GM23338 (cell line): Measurements from ENCODE around the gene TTC28. TPM values are rescaled to one million over a fixed set of nuclear protein-coding genes. Genes with fewer than 3 reads are reported as not detected.

Experiments
- ATAC-seq: fragments of 200-7000 bp; cut with Tn5 transposase; 3 replicates; pipeline ENCODE4 v1.9.1; 2020
- DNase-seq: peaks from one replicate; pipeline ENCODE4 v3.0.0-alpha.2; 2015; ENCODE audit warnings: low spot score
- H2AFZ ChIP-seq: fragments of 200-600 bp; sonication (generic); 2 replicates; pipeline ENCODE4 v1.8.0; 2016; ENCODE audit warnings: antibody characterized with exemption, mild to moderate bottlenecking, moderate library complexity
- H3F3A ChIP-seq: fragments of 200-600 bp; sonication (generic); replicated peaks from 2 replicates; pipeline ENCODE4 v1.8.0; 2017; ENCODE audit warnings: antibody characterized with exemption, mixed run types, low read depth
- H3K27ac ChIP-seq: fragments of 200-600 bp; sonication (generic); 2 replicates; pipeline ENCODE4 v1.6.1; 2016; ENCODE audit warnings: low read depth
- H3K27me3 ChIP-seq: fragments of 200-600 bp; sonication (generic); 2 replicates; pipeline ENCODE4 v1.8.0; 2016; ENCODE audit warnings: mild to moderate bottlenecking, mixed run types, moderate library complexity; ENCODE audit not compliant: insufficient read depth
- H3K36me3 ChIP-seq: fragments of 200-600 bp; sonication (generic); 2 replicates; pipeline ENCODE4 v1.8.0; 2016; ENCODE audit warnings: mild to moderate bottlenecking; ENCODE audit not compliant: insufficient read depth
- H3K4me1 ChIP-seq: fragments of 200-600 bp; sonication (generic); 2 replicates; pipeline ENCODE4 v1.8.0; 2016; ENCODE audit warnings: mild to moderate bottlenecking, moderate library complexity; ENCODE audit not compliant: insufficient read depth
- H3K4me2 ChIP-seq: fragments of 200-600 bp; sonication (generic); 2 replicates; pipeline ENCODE4 v1.7.1; 2017; ENCODE audit warnings: mixed run types
- H3K4me3 ChIP-seq: fragments of 200-600 bp; sonication (generic); 2 replicates; pipeline ENCODE4 v1.6.1; 2016; ENCODE audit warnings: mixed run types
- H3K79me2 ChIP-seq: fragments of 200-600 bp; sonication (generic); replicated peaks from 2 replicates; pipeline ENCODE4 v1.8.0; 2017; ENCODE audit warnings: mild to moderate bottlenecking; ENCODE audit not compliant: insufficient read depth
- H3K9me2 ChIP-seq: fragments of 200-600 bp; sonication (generic); 2 replicates; pipeline ENCODE4 v1.8.0; 2017; ENCODE audit not compliant: insufficient read depth
- H4K20me1 ChIP-seq: fragments of 200-600 bp; sonication (generic); replicated peaks from 2 replicates; pipeline ENCODE4 v1.8.0; 2017; ENCODE audit warnings: mild to moderate bottlenecking; ENCODE audit not compliant: insufficient read depth
- H3K27ac Mint-ChIP-seq: 2 replicates; pipeline ENCODE4 v1.8.0; 2020; ENCODE audit warnings: inconsistent platforms, mild to moderate bottlenecking, moderate library complexity, mixed read lengths
- H3K27me3 Mint-ChIP-seq: 3 replicates; pipeline ENCODE4 v1.8.0; 2022; ENCODE audit warnings: low read depth, mild to moderate bottlenecking, moderate library complexity, mixed read lengths, inconsistent platforms; ENCODE audit not compliant: insufficient read depth, poor library complexity
- H3K36me3 Mint-ChIP-seq: 3 replicates; pipeline ENCODE4 v1.8.0; 2021; ENCODE audit warnings: low read depth, mild to moderate bottlenecking, inconsistent platforms, moderate library complexity, mixed read lengths
- H3K4me1 Mint-ChIP-seq: 3 replicates; pipeline ENCODE4 v1.8.0; 2020; ENCODE audit warnings: mild to moderate bottlenecking, inconsistent platforms, mixed read lengths
- H3K4me3 Mint-ChIP-seq: 3 replicates; pipeline ENCODE4 v1.8.0; 2021; ENCODE audit warnings: moderate library complexity, mild to moderate bottlenecking, inconsistent platforms, mixed read lengths
- H3K9me3 Mint-ChIP-seq: 3 replicates; pipeline ENCODE4 v1.8.0; 2020; ENCODE audit warnings: moderate library complexity, mild to moderate bottlenecking, inconsistent platforms, mixed read lengths
- CREB1 ChIP-seq: fragments of 250-450 bp; sonication (Bioruptor Pico); IDR thresholded peaks from 2 replicates; pipeline ENCODE4 v1.5.0; 2020; ENCODE audit warnings: low read depth, mild to moderate bottlenecking, moderate library complexity
- EZH2 ChIP-seq: fragments of 200-600 bp; sonication (generic); IDR thresholded peaks from one replicate; pipeline ENCODE4 v1.8.0; 2017; ENCODE audit warnings: antibody characterized with exemption, mild to moderate bottlenecking, low read depth; ENCODE audit not compliant: unreplicated experiment
- EZH2phosphoT487 ChIP-seq: fragments of 200-600 bp; sonication (generic); IDR thresholded peaks from one replicate; pipeline ENCODE4 v1.8.1; 2018; ENCODE audit warnings: antibody characterized with exemption; ENCODE audit not compliant: unreplicated experiment
- JUNB ChIP-seq: IDR thresholded peaks from one replicate; pipeline ENCODE4 v1.6.1; 2016; ENCODE audit warnings: antibody characterized with exemption; ENCODE audit not compliant: unreplicated experiment
- NANOG ChIP-seq: IDR thresholded peaks from 2 replicates; pipeline ENCODE4 v1.6.1; 2016; ENCODE audit warnings: antibody characterized with exemption, borderline replicate concordance
- POLR2AphosphoS5 ChIP-seq: IDR thresholded peaks from 2 replicates; pipeline ENCODE4 v1.6.1; 2016; ENCODE audit warnings: antibody characterized with exemption, low read depth
- STAT1 ChIP-seq: IDR thresholded peaks from one replicate; pipeline ENCODE4 v1.6.1; 2016; ENCODE audit warnings: antibody characterized with exemption; ENCODE audit not compliant: unreplicated experiment
- ZNF114 ChIP-seq: fragments of 250-450 bp; sonication (Bioruptor Pico); IDR thresholded peaks from 2 replicates; pipeline ENCODE4 v1.5.0; 2020; ENCODE audit warnings: mild to moderate bottlenecking, moderate library complexity
- ZNF331 ChIP-seq: fragments of 250-450 bp; sonication (Bioruptor Pico); IDR thresholded peaks from 2 replicates; pipeline ENCODE4 v1.5.0; 2020; ENCODE audit warnings: low read depth, mild to moderate bottlenecking, moderate library complexity
- polyA plus RNA-seq: library from polyadenylated mRNA; unstranded; fragments of >200 nt; fragmentation: Nextera tagmentation; extraction: Ambion mirVana; gene quantifications from 2 replicates; pipeline ENCODE4 v1.2.1, GENCODE V29; 2016
- total RNA-seq: library from RNA; depleted of rRNA; stranded (reverse); fragments of >200 nt; shearing (Covaris generic); gene quantifications from 2 replicates; pipeline ENCODE4 v1.2.3, GENCODE V29; 2014
- TF ChIP-seq, protein P1 (sequence below): IDR thresholded peaks from 2 replicates; pipeline ENCODE4 v1.6.1; 2016; ENCODE audit warnings: antibody characterized with exemption
- TF ChIP-seq, protein P2 (sequence below): fragments of 250-450 bp; sonication (Bioruptor Pico); IDR thresholded peaks from 2 replicates; pipeline ENCODE4 v1.5.0; 2020; ENCODE audit warnings: mild to moderate bottlenecking, moderate library complexity
- TF ChIP-seq, protein P3 (sequence below): IDR thresholded peaks from one replicate; pipeline ENCODE4 v1.6.1; 2018; ENCODE audit warnings: antibody characterized with exemption; ENCODE audit not compliant: unreplicated experiment
- TF ChIP-seq, protein P4 (sequence below), 2 experiments: fragments of 200-600 bp in 1 of 2; sonication (generic) in 1 of 2; conservative IDR thresholded peaks; 2 replicates each; pipeline versions ENCODE4 v1.5.1 to v1.6.1; 2016 to 2017; ENCODE audit warnings: antibody characterized with exemption in 2 of 2, low read depth in 2 of 2, mild to moderate bottlenecking in 2 of 2, moderate library complexity in 1 of 2

Gene TTC28
- total and polyA plus RNA-seq, 2 experiments from 2014 or later = 4.5 to 16.1 TPM

DNA sequence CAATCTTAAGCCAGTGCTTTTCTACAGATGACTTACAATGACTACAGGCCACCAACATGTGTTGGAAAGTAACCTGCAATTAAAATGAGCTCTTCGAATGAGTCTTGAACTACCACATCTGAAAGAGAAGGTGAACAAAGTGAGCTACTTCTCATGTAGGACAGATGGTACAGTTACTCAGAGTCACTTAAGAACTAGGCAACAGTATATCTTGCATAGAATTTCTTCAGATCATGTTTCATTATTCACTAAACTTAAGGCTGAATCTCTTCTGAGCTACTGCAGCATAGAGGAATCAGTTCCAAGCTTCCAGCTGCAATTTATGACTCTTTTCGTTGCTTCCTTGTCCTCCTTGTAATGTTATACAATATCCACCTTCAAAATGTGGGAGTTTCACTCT is 270.9 kb downstream of the TTC28 start:
- H3K27me3 ChIP-seq = no peaks in the 10 kb centered on the region
- H2AFZ ChIP-seq = no peak overlapping the region
- no peaks in the 10 kb centered on the region for H4K20me1 ChIP-seq
- H3K4me1 ChIP-seq = no peaks in the 10 kb centered on the region
- H3F3A ChIP-seq = no peaks in the 10 kb centered on the region
- no peak overlapping the region for H3K4me3 ChIP-seq
- TF ChIP-seq EZH2 (no peak), POLR2AphosphoS5 (no peak), EZH2phosphoT487 (no peak), ZNF331 (CRISPR knock-in tag) (no peak), JUNB (no peak), STAT1 (no peak), ZNF114 (no peak), NANOG (no peak), CREB1 (no peak)
- TF ChIP-seq, protein P1, sequence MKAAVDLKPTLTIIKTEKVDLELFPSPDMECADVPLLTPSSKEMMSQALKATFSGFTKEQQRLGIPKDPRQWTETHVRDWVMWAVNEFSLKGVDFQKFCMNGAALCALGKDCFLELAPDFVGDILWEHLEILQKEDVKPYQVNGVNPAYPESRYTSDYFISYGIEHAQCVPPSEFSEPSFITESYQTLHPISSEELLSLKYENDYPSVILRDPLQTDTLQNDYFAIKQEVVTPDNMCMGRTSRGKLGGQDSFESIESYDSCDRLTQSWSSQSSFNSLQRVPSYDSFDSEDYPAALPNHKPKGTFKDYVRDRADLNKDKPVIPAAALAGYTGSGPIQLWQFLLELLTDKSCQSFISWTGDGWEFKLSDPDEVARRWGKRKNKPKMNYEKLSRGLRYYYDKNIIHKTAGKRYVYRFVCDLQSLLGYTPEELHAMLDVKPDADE = no peak
- TF ChIP-seq, protein P2, sequence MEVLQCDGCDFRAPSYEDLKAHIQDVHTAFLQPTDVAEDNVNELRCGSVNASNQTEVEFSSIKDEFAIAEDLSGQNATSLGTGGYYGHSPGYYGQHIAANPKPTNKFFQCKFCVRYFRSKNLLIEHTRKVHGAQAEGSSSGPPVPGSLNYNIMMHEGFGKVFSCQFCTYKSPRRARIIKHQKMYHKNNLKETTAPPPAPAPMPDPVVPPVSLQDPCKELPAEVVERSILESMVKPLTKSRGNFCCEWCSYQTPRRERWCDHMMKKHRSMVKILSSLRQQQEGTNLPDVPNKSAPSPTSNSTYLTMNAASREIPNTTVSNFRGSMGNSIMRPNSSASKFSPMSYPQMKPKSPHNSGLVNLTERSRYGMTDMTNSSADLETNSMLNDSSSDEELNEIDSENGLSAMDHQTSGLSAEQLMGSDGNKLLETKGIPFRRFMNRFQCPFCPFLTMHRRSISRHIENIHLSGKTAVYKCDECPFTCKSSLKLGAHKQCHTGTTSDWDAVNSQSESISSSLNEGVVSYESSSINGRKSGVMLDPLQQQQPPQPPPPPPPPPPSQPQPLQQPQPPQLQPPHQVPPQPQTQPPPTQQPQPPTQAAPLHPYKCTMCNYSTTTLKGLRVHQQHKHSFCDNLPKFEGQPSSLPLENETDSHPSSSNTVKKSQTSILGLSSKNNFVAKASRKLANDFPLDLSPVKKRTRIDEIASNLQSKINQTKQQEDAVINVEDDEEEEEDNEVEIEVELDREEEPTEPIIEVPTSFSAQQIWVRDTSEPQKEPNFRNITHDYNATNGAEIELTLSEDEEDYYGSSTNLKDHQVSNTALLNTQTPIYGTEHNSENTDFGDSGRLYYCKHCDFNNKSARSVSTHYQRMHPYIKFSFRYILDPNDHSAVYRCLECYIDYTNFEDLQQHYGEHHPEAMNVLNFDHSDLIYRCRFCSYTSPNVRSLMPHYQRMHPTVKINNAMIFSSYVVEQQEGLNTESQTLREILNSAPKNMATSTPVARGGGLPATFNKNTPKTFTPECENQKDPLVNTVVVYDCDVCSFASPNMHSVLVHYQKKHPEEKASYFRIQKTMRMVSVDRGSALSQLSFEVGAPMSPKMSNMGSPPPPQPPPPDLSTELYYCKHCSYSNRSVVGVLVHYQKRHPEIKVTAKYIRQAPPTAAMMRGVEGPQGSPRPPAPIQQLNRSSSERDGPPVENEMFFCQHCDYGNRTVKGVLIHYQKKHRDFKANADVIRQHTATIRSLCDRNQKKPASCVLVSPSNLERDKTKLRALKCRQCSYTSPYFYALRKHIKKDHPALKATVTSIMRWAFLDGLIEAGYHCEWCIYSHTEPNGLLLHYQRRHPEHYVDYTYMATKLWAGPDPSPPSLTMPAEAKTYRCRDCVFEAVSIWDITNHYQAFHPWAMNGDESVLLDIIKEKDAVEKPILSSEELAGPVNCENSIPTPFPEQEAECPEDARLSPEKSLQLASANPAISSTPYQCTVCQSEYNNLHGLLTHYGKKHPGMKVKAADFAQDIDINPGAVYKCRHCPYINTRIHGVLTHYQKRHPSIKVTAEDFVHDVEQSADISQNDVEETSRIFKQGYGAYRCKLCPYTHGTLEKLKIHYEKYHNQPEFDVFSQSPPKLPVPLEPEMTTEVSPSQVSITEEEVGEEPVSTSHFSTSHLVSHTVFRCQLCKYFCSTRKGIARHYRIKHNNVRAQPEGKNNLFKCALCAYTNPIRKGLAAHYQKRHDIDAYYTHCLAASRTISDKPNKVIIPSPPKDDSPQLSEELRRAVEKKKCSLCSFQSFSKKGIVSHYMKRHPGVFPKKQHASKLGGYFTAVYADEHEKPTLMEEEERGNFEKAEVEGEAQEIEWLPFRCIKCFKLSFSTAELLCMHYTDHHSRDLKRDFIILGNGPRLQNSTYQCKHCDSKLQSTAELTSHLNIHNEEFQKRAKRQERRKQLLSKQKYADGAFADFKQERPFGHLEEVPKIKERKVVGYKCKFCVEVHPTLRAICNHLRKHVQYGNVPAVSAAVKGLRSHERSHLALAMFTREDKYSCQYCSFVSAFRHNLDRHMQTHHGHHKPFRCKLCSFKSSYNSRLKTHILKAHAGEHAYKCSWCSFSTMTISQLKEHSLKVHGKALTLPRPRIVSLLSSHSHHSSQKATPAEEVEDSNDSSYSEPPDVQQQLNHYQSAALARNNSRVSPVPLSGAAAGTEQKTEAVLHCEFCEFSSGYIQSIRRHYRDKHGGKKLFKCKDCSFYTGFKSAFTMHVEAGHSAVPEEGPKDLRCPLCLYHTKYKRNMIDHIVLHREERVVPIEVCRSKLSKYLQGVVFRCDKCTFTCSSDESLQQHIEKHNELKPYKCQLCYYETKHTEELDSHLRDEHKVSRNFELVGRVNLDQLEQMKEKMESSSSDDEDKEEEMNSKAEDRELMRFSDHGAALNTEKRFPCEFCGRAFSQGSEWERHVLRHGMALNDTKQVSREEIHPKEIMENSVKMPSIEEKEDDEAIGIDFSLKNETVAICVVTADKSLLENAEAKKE (CRISPR knock-in tag) = no peak
- TF ChIP-seq, protein P3, sequence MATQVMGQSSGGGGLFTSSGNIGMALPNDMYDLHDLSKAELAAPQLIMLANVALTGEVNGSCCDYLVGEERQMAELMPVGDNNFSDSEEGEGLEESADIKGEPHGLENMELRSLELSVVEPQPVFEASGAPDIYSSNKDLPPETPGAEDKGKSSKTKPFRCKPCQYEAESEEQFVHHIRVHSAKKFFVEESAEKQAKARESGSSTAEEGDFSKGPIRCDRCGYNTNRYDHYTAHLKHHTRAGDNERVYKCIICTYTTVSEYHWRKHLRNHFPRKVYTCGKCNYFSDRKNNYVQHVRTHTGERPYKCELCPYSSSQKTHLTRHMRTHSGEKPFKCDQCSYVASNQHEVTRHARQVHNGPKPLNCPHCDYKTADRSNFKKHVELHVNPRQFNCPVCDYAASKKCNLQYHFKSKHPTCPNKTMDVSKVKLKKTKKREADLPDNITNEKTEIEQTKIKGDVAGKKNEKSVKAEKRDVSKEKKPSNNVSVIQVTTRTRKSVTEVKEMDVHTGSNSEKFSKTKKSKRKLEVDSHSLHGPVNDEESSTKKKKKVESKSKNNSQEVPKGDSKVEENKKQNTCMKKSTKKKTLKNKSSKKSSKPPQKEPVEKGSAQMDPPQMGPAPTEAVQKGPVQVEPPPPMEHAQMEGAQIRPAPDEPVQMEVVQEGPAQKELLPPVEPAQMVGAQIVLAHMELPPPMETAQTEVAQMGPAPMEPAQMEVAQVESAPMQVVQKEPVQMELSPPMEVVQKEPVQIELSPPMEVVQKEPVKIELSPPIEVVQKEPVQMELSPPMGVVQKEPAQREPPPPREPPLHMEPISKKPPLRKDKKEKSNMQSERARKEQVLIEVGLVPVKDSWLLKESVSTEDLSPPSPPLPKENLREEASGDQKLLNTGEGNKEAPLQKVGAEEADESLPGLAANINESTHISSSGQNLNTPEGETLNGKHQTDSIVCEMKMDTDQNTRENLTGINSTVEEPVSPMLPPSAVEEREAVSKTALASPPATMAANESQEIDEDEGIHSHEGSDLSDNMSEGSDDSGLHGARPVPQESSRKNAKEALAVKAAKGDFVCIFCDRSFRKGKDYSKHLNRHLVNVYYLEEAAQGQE = no peak
- TF ChIP-seq, protein P4, sequence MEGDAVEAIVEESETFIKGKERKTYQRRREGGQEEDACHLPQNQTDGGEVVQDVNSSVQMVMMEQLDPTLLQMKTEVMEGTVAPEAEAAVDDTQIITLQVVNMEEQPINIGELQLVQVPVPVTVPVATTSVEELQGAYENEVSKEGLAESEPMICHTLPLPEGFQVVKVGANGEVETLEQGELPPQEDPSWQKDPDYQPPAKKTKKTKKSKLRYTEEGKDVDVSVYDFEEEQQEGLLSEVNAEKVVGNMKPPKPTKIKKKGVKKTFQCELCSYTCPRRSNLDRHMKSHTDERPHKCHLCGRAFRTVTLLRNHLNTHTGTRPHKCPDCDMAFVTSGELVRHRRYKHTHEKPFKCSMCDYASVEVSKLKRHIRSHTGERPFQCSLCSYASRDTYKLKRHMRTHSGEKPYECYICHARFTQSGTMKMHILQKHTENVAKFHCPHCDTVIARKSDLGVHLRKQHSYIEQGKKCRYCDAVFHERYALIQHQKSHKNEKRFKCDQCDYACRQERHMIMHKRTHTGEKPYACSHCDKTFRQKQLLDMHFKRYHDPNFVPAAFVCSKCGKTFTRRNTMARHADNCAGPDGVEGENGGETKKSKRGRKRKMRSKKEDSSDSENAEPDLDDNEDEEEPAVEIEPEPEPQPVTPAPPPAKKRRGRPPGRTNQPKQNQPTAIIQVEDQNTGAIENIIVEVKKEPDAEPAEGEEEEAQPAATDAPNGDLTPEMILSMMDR (conservative IDR thresholded peaks at IDR 0.05; ENCODE audit: low read depth in 2 of 2) = no peak
- no peaks in the 10 kb centered on the region for H3K36me3 ChIP-seq
- H3K9me2 ChIP-seq = no peaks in the 10 kb centered on the region
- no peaks in the 10 kb centered on the region for H3K79me2 ChIP-seq
- Mint-ChIP-seq H3K4me3 (no peak overlapping the region), H3K27ac (no peak overlapping the region), H3K9me3 (peaks cover 3% of the 10 kb centered on the region; the same call in 2 of the 3 replicates), H3K27me3 (no peaks in the 10 kb centered on the region), H3K36me3 (peaks cover 3% of the 10 kb centered on the region; the same call in 2 of the 3 replicates), H3K4me1 (peaks cover 4% of the 10 kb centered on the region; the same call in 2 of the 3 replicates)
- DNase-seq (no peak), ATAC-seq (no peak)
- H3K4me2 ChIP-seq = no peak overlapping the region
- H3K27ac ChIP-seq = no peak overlapping the region
